Body of pancreas (tissue), 4 donors: ENCODE data around the gene RUSF1.
"Not testable (repeated sequence)": the region's sequence is repeated elsewhere in the genome, so short reads cannot be mapped to it uniquely, and the experiment has no call there.

Experiments
- POLR2A ChIP-seq, 3 donors: fragments of 450-650 bp; IDR thresholded peaks; one replicate each; pipeline ENCODE4 v1.6.1; 2016; ENCODE audit warnings: antibody characterized with exemption in 3 of 3, mild to moderate bottlenecking in 2 of 3
- TF ChIP-seq, protein P1 (sequence below), 7 experiments: fragments of 450-650 bp in 4 of 7; fragments of 200-600 bp in 3 of 7; sonication (generic) in 3 of 7; IDR thresholded peaks; one replicate each; pipeline ENCODE4 v1.5.1; 2016 to 2019; ENCODE audit warnings: antibody characterized with exemption in 7 of 7

DNA sequence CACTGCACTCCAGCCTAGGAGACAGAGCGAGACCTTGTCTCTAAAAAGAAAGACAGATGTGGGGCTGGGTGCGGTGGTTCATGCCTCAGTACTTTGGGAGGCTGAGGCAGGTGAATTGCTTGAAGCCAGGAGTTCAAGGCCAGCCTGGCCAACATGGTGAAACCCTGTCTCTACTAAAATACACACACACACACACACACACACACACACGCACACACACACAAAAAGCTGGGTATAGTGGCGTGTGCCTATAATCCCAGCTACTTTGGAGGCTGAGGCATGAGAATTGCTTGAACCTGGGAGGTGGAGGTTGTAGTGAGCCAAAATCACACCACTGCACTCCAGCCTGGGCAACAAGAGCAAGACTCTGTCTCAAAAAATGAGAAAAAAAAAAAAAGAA is 24.1 kb downstream of the RUSF1 start:
- TF ChIP-seq, protein P1, sequence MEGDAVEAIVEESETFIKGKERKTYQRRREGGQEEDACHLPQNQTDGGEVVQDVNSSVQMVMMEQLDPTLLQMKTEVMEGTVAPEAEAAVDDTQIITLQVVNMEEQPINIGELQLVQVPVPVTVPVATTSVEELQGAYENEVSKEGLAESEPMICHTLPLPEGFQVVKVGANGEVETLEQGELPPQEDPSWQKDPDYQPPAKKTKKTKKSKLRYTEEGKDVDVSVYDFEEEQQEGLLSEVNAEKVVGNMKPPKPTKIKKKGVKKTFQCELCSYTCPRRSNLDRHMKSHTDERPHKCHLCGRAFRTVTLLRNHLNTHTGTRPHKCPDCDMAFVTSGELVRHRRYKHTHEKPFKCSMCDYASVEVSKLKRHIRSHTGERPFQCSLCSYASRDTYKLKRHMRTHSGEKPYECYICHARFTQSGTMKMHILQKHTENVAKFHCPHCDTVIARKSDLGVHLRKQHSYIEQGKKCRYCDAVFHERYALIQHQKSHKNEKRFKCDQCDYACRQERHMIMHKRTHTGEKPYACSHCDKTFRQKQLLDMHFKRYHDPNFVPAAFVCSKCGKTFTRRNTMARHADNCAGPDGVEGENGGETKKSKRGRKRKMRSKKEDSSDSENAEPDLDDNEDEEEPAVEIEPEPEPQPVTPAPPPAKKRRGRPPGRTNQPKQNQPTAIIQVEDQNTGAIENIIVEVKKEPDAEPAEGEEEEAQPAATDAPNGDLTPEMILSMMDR (IDR thresholded peaks at IDR 0.05): not testable (repeated sequence)
- not testable (repeated sequence) for TF ChIP-seq POLR2A (IDR thresholded peaks at IDR 0.05)
